ENCODE data around the gene FRS2. TPM values are rescaled to one million over a fixed set of nuclear protein-coding genes. Genes with fewer than 3 reads are reported as not detected.
"Not testable (repeated sequence)": the region's sequence is repeated elsewhere in the genome, so short reads cannot be mapped to it uniquely, and the experiment has no call there.

FRS2 gene
- total and polyA plus RNA-seq, 4 experiments from 2014 or later = 8.6 to 22.2 (median 15.3) TPM

DNA sequence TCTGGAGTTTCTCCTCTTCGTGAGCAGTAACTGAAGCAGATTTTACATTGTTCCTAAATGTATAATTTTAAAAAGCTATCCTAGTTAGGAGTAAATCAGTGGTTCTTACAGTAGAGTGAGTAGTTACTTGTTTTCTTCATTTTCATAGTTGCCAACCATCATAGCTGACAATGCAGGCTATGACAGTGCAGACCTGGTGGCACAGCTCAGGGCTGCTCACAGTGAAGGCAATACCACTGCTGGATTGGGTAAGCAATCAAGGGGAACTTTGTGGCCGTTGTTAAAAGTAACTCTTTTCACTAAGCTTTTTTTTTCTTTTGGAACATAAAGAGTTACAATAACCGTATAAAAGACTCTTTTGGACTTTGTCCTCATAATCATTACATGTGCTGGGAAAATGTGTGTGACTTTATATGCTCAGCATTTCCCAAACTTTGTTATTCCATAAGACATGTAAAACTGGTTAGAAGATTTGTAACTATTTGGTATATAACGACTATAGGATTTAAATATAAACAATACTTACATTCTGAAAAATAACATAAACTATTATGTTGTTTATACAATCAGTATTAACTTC lies 128.1 kb downstream of the FRS2 start:
- H3K27me3 ChIP-seq (ENCODE audit: insufficient read depth, low read length) = no peaks in the 10 kb centered on the region
- Mint-ChIP-seq H3K36me3 (peaks cover 67 to 87% of the 10 kb centered on the region in 2 donors), H3K4me3 (no peak overlapping the region), H3K27me3 (no peaks in the 10 kb centered on the region), H3K4me1 (peaks cover 0 to 3% (median under 1%) of the 10 kb centered on the region in 4 donors), H3K9me3 (no peaks in the 10 kb centered on the region), H3K27ac (peak overlapping the region in 1 of 7 donors; percentile 36)
- DNase-seq = no peak
- H3K36me3 ChIP-seq (ENCODE audit: insufficient read depth, low read length) = peaks cover 53% of the 10 kb centered on the region
- ChIA-PET POLR2A (ENCODE audit: partially characterized antibody) (no interaction called here), CTCF (ENCODE audit: partially characterized antibody) (interaction anchor here (0.9 kb wide), 1 partner anchor 42 kb away, joined by 3 read pairs; no protein-coding TSS in a partner anchor)
- intact Hi-C loops (cut with micrococcal nuclease) = no loop called here
- no peaks in the 10 kb centered on the region for H3K9me3 ChIP-seq (ENCODE audit: control insufficient read depth in 1 of 2, low read length in 2 of 2)
- H3K4me1 ChIP-seq (ENCODE audit: insufficient read depth, low read length) = no peaks in the 10 kb centered on the region
- no peak overlapping the region for H3K4me3 ChIP-seq (ENCODE audit: low read length in 2 of 2)
- H3K27ac ChIP-seq (ENCODE audit: low read depth, low read length) = no peak overlapping the region

DNA sequence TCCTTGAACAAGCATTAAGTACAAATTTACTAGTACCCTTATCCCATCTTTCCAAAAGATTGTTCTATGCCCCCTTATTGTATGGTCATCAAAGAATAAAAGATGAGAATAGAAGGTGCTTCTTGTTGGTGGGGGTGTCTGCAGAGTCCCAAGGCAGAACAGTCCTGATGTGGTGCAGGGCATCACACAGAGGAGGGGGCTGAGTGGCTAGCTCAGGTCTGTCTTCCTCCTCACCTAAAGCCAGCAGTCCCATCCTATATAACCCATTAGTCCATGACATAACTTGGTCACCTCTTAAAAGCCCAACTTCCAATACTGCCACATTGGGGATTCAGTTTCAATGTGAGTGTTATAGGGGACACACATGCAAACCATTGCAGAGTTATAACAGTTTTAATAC lies 130.6 kb downstream of the FRS2 start:
- H3K36me3 ChIP-seq (ENCODE audit: insufficient read depth, low read length) = peaks cover 40% of the 10 kb centered on the region
- ChIA-PET POLR2A (ENCODE audit: partially characterized antibody) (interaction anchor here (0.5 kb wide), 1 partner anchor 80 kb away, joined by 3 read pairs; no protein-coding TSS in a partner anchor), CTCF (ENCODE audit: partially characterized antibody) (interaction anchor here (0.7 kb wide), 1 partner anchor 271 kb away, joined by 3 read pairs; no protein-coding TSS in a partner anchor)
- no peak overlapping the region for H3K27ac ChIP-seq (ENCODE audit: low read depth, low read length)
- H3K27me3 Mint-ChIP-seq = no peaks in the 10 kb centered on the region
- intact Hi-C loops (cut with micrococcal nuclease) = no loop called here
- DNase-seq = no peak
- peaks cover 0 to 2% (median 0%) of the 10 kb centered on the region in 8 donors for H3K9me3 Mint-ChIP-seq
- peaks cover 0 to 1% (median under 1%) of the 10 kb centered on the region in 4 donors for H3K4me1 Mint-ChIP-seq
- no peak overlapping the region for H3K4me3 ChIP-seq (ENCODE audit: low read length in 2 of 2)
- H3K4me3 Mint-ChIP-seq = no peak overlapping the region
- H3K27me3 ChIP-seq (ENCODE audit: insufficient read depth, low read length) = no peaks in the 10 kb centered on the region
- no peak overlapping the region for H3K27ac Mint-ChIP-seq
- no peaks in the 10 kb centered on the region for H3K9me3 ChIP-seq (ENCODE audit: control insufficient read depth in 1 of 2, low read length in 2 of 2)
- H3K4me1 ChIP-seq (ENCODE audit: insufficient read depth, low read length) = no peaks in the 10 kb centered on the region
- H3K36me3 Mint-ChIP-seq = peaks cover 63 to 69% of the 10 kb centered on the region in 2 donors

DNA sequence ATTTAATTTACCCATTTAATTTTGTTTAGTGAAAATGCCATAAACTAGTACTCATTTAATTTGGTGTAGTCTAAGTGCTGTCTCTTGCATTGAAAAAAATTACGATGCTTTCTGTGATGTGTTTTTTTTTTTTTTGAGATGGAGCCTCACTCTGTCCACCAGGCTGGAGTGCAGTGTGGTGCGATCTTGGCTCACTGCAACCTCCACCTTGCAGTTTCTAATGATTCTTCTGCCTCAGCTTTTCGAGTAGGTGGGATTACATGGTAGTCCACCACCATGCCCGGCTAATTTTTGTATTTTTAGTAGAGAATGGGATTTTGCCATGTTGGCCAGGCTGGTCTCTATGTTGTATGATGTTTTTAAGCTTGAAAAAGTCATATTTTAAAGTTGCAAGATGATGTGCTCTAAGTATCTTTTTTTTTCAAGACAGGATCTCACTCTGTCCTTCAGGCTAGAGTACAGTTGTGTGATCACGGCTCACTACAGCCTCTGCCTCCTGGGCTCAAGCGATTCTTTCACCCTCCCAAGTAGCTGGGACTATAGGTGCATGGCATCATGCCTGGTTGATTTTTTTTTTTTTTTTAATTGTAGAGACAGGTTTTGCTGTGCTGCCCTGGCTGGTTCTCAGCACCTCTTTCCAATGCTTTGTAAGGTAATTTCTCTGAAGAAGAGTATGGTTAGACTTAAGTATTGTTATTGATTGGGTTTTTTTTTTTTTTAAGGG lies 131.9 kb downstream of the FRS2 start:
- H3K36me3 Mint-ChIP-seq = peaks cover 53 to 58% of the 10 kb centered on the region in 2 donors
- no peak for DNase-seq
- no peaks in the 10 kb centered on the region for H3K4me1 ChIP-seq (ENCODE audit: insufficient read depth, low read length)
- intact Hi-C loops (cut with micrococcal nuclease) = no loop called here
- H3K27me3 ChIP-seq (ENCODE audit: insufficient read depth, low read length) = no peaks in the 10 kb centered on the region
- no peak overlapping the region for H3K4me3 Mint-ChIP-seq
- POLR2A ChIA-PET (ENCODE audit: partially characterized antibody) = no interaction called here
- H3K9me3 Mint-ChIP-seq = peaks cover 0 to 2% (median 0%) of the 10 kb centered on the region in 8 donors
- H3K4me3 ChIP-seq (ENCODE audit: low read length in 2 of 2) = no peak overlapping the region
- no peaks in the 10 kb centered on the region for H3K4me1 Mint-ChIP-seq
- no peaks in the 10 kb centered on the region for H3K27me3 Mint-ChIP-seq
- peaks cover 36% of the 10 kb centered on the region for H3K36me3 ChIP-seq (ENCODE audit: insufficient read depth, low read length)
- H3K27ac Mint-ChIP-seq = peak overlapping the region in 2 of 7 donors; percentile 17 to 67
- CTCF ChIA-PET (ENCODE audit: partially characterized antibody) = interaction anchor here (0.6 kb wide), 1 partner anchor 245 kb away, joined by 3 read pairs; no protein-coding TSS in a partner anchor
- H3K27ac ChIP-seq (ENCODE audit: low read depth, low read length) = no peak overlapping the region
- no peaks in the 10 kb centered on the region for H3K9me3 ChIP-seq (ENCODE audit: control insufficient read depth in 1 of 2, low read length in 2 of 2)

DNA sequence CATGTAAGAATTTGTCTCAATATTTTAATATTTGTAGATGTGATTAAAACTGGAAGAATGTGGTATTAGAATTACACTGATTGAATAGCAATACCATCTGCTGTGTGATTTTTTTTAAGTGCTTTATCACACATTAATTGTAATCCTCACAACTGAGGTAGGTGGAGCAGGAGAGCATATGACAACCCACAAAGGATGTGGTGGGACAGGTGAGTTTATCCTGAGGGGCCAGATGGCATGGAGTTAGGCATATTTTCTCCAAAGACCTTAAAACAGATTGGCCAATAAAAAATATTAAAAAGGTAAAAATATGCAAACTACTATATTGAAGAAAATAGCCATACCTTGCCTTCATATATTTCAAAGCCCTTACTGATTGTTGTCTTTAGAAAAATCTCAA lies 132.8 kb downstream of the FRS2 start:
- Mint-ChIP-seq H3K9me3 (peaks cover 0 to 2% (median 0%) of the 10 kb centered on the region in 8 donors), H3K36me3 (peaks cover 45 to 50% of the 10 kb centered on the region in 2 donors), H3K27me3 (no peaks in the 10 kb centered on the region), H3K4me1 (peaks cover 0 to 1% (median 0%) of the 10 kb centered on the region in 4 donors), H3K4me3 (no peak overlapping the region), H3K27ac (peak overlapping the region in 1 of 7 donors; percentile 66)
- H3K4me1 ChIP-seq (ENCODE audit: insufficient read depth, low read length) = no peaks in the 10 kb centered on the region
- intact Hi-C loops (cut with micrococcal nuclease) = no loop called here
- DNase-seq = no peak
- H3K27me3 ChIP-seq (ENCODE audit: insufficient read depth, low read length) = no peaks in the 10 kb centered on the region
- ChIA-PET CTCF (ENCODE audit: partially characterized antibody) (no interaction called here), POLR2A (ENCODE audit: partially characterized antibody) (no interaction called here)
- peaks cover 29% of the 10 kb centered on the region for H3K36me3 ChIP-seq (ENCODE audit: insufficient read depth, low read length)
- no peak overlapping the region for H3K27ac ChIP-seq (ENCODE audit: low read depth, low read length)
- no peak overlapping the region for H3K4me3 ChIP-seq (ENCODE audit: low read length in 2 of 2)
- no peaks in the 10 kb centered on the region for H3K9me3 ChIP-seq (ENCODE audit: control insufficient read depth in 1 of 2, low read length in 2 of 2)

DNA sequence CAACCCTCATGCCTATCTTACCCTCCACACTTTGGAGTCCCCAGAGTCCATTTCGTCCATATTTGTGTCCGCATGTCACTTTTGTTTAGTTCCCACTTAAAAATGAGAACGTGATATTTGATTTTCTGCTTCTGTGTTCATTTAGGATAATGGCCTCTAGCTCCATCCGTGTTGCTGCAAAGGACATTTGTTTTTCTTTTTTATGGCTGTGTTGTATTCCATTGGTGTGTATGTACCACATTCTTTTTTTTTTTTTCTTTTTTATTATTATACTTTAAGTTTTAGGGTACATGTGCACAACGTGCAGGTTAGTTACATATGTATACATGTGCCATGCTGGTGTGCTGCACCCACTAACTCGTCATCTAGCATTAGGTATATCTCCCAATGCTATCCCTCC lies 133.4 kb downstream of the FRS2 start:
- H3K36me3 ChIP-seq (ENCODE audit: insufficient read depth, low read length) = peaks cover 23% of the 10 kb centered on the region
- H3K27ac ChIP-seq (ENCODE audit: low read depth, low read length); CTCF ChIA-PET (ENCODE audit: partially characterized antibody): not testable (repeated sequence)

DNA sequence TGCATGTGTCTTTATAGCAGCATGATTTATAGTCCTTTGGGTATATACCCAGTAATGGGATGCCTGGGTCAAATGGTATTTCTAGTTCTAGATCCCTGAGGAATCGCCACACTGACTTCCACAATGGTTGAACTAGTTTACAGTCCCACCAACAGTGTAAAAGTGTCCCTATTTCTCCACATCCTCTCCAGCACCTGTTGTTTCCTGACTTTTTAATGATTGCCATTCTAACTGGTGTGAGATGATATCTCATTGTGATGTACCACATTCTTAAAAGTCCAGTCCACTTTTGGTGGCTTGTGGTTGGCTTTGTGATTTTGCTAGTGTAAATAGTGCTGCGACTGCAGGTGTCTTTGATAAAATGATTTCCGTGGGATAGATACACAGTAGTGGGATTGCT lies 134.1 kb downstream of the FRS2 start:
- CTCF ChIA-PET (ENCODE audit: partially characterized antibody) = interaction anchor here (0.7 to 1.2 kb wide), 2 partner anchors 33 to 36 kb away, joined by 3 to 5 read pairs; no protein-coding TSS in a partner anchor
- H3K4me3 ChIP-seq (ENCODE audit: low read length in 2 of 2); DNase-seq; H3K27ac ChIP-seq (ENCODE audit: low read depth, low read length); POLR2A ChIA-PET (ENCODE audit: partially characterized antibody); H3K27me3 ChIP-seq (ENCODE audit: insufficient read depth, low read length); H3K9me3 Mint-ChIP-seq; H3K27me3 Mint-ChIP-seq; H3K9me3 ChIP-seq (ENCODE audit: control insufficient read depth in 1 of 2, low read length in 2 of 2); H3K27ac Mint-ChIP-seq; H3K4me1 ChIP-seq (ENCODE audit: insufficient read depth, low read length); intact Hi-C loops (cut with micrococcal nuclease): not testable (repeated sequence)
- Mint-ChIP-seq H3K36me3 (peaks cover 37 to 38% of the 10 kb centered on the region in 2 donors), H3K4me1 (peaks cover 0 to 12% (median 0%) of the 10 kb centered on the region in 4 donors), H3K4me3 (peak overlapping the region in 1 of 8 donors; percentile 13)
- peaks cover 22% of the 10 kb centered on the region for H3K36me3 ChIP-seq (ENCODE audit: insufficient read depth, low read length)

More for the DNA sequence above, 133.4 kb downstream of the FRS2 start:
- intact Hi-C loops (cut with micrococcal nuclease); H3K4me3 ChIP-seq (ENCODE audit: low read length in 2 of 2); H3K4me1 ChIP-seq (ENCODE audit: insufficient read depth, low read length); H3K4me1 Mint-ChIP-seq; H3K27ac Mint-ChIP-seq; H3K4me3 Mint-ChIP-seq; H3K27me3 ChIP-seq (ENCODE audit: insufficient read depth, low read length); H3K27me3 Mint-ChIP-seq; H3K9me3 Mint-ChIP-seq; DNase-seq; H3K9me3 ChIP-seq (ENCODE audit: control insufficient read depth in 1 of 2, low read length in 2 of 2); POLR2A ChIA-PET (ENCODE audit: partially characterized antibody): not testable (repeated sequence)
- peaks cover 41 to 44% of the 10 kb centered on the region in 2 donors for H3K36me3 Mint-ChIP-seq

DNA sequence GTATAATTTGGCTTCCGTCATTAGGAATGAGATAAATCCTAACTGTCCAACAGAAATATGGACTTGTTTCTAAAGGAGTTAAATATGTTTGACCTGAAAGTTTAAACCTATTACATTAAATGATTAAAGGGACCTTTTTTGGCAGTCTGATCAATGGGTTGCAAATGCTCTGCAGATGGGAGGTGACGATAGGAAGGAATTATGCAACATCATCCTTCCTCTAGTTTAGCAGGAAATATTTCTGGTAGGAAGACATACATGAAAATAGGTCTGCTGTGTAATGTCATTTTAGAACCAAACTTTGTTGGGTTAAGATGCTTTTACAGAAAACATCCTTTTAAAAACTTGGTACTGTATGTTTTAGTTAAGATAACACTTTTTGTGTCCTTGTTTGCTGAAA lies 137.9 kb downstream of the FRS2 start:
- intact Hi-C loops (cut with micrococcal nuclease) = no loop called here
- H3K27me3 Mint-ChIP-seq = no peaks in the 10 kb centered on the region
- H3K27ac Mint-ChIP-seq = peak overlapping the region in 1 of 7 donors; percentile 41
- Histone ChIP-seq H3K27me3 (ENCODE audit: insufficient read depth, low read length) (no peaks in the 10 kb centered on the region), H3K27ac (ENCODE audit: low read depth, low read length) (no peak overlapping the region), H3K36me3 (ENCODE audit: insufficient read depth, low read length) (peaks cover 2% of the 10 kb centered on the region), H3K4me3 (ENCODE audit: low read length in 2 of 2) (no peak overlapping the region), H3K4me1 (ENCODE audit: insufficient read depth, low read length) (no peaks in the 10 kb centered on the region), H3K9me3 (ENCODE audit: control insufficient read depth in 1 of 2, low read length in 2 of 2) (no peaks in the 10 kb centered on the region)
- peaks cover 0 to 2% (median 0%) of the 10 kb centered on the region in 8 donors for H3K9me3 Mint-ChIP-seq
- DNase-seq = no peak
- peaks cover 5 to 9% of the 10 kb centered on the region in 2 donors for H3K36me3 Mint-ChIP-seq
- POLR2A ChIA-PET (ENCODE audit: partially characterized antibody) = no interaction called here
- CTCF ChIA-PET (ENCODE audit: partially characterized antibody) = no interaction called here
- no peak overlapping the region for H3K4me3 Mint-ChIP-seq
- peaks cover 0 to 12% (median 0%) of the 10 kb centered on the region in 4 donors for H3K4me1 Mint-ChIP-seq
